ENCODE data around the gene SPNS2. TPM values are rescaled to one million over a fixed set of nuclear protein-coding genes. Genes with fewer than 3 reads are reported as not detected.

SPNS2 gene
- total RNA-seq, 1 experiment from 2014 or later: 1.9 TPM

DNA sequence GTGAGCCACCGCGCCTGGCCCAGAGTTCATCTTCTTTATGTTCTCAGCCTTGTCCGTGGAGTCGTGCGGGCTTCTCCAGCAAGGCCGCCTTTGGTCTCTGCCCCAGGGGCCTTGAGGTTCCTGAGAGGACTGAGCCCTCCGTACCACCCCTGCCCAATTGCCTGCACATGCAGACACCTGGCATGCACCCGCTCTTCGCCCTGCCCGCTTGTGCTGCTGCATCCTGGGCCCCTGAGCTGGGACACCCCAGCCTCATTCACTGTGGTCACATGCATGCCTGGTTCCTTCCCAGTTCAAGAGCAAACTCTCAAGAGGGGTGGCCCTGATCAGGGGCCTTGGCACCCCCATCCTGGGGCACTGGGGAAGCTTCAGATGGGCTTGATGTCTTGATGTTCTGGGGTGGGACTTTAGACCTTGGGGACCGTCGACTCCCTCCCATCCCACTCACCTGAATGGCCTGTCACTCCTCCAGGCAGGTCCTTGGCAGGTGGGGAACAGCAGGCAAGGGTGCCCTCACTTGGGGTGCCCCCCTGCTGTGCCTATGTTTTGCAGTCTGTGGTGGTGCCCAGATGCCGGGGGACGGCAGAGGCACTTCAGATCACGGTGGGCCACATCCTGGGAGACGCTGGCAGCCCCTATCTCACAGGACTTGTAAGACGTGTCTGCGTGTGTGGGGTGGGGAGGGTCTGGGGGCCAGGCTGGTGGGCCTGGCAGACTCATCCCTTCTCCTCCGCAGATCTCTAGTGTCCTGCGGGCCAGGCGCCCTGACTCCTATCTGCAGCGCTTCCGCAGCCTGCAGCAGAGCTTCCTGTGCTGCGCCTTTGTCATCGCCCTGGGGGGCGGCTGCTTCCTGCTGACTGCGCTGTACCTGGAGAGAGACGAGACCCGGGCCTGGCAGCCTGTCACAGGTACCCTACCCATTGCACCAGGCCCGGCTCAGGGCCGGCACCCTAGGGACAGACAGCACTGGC lies 12.7 kb upstream of the SPNS2 start:
- no peaks in the 10 kb centered on the region for H3K9me3 ChIP-seq (ENCODE audit: control insufficient read depth, insufficient read depth, low read depth, low read length)
- peaks cover 6% of the 10 kb centered on the region for H3K4me1 ChIP-seq (ENCODE audit: control insufficient read depth, insufficient read depth, low read length)
- H3K4me3 ChIP-seq (ENCODE audit: low read depth in 2 of 2, low read length in 2 of 2): no peak overlapping the region
- ATAC-seq: no peak
- no peaks in the 10 kb centered on the region for H3K36me3 ChIP-seq (ENCODE audit: control insufficient read depth, insufficient read depth, low read length)
- in situ Hi-C loops (cut with HindIII; ENCODE audit: low pct_unique_long_range_greater_than_20kb, low sequenced_read_pairs): no loop called here
- TF ChIP-seq TCF7L2 (IDR thresholded peaks at IDR 0.05; ENCODE audit: low read depth, low read length): no peak
- TF ChIP-seq POLR2AphosphoS5 (IDR thresholded peaks at IDR 0.05; ENCODE audit: low read depth, low read length): no peak
- TF ChIP-seq, protein P1, sequence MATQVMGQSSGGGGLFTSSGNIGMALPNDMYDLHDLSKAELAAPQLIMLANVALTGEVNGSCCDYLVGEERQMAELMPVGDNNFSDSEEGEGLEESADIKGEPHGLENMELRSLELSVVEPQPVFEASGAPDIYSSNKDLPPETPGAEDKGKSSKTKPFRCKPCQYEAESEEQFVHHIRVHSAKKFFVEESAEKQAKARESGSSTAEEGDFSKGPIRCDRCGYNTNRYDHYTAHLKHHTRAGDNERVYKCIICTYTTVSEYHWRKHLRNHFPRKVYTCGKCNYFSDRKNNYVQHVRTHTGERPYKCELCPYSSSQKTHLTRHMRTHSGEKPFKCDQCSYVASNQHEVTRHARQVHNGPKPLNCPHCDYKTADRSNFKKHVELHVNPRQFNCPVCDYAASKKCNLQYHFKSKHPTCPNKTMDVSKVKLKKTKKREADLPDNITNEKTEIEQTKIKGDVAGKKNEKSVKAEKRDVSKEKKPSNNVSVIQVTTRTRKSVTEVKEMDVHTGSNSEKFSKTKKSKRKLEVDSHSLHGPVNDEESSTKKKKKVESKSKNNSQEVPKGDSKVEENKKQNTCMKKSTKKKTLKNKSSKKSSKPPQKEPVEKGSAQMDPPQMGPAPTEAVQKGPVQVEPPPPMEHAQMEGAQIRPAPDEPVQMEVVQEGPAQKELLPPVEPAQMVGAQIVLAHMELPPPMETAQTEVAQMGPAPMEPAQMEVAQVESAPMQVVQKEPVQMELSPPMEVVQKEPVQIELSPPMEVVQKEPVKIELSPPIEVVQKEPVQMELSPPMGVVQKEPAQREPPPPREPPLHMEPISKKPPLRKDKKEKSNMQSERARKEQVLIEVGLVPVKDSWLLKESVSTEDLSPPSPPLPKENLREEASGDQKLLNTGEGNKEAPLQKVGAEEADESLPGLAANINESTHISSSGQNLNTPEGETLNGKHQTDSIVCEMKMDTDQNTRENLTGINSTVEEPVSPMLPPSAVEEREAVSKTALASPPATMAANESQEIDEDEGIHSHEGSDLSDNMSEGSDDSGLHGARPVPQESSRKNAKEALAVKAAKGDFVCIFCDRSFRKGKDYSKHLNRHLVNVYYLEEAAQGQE (IDR thresholded peaks at IDR 0.05; ENCODE audit: insufficient read depth in 1 of 2, low read depth in 2 of 2, low read length in 1 of 2): no peak
- TF ChIP-seq, protein P2, sequence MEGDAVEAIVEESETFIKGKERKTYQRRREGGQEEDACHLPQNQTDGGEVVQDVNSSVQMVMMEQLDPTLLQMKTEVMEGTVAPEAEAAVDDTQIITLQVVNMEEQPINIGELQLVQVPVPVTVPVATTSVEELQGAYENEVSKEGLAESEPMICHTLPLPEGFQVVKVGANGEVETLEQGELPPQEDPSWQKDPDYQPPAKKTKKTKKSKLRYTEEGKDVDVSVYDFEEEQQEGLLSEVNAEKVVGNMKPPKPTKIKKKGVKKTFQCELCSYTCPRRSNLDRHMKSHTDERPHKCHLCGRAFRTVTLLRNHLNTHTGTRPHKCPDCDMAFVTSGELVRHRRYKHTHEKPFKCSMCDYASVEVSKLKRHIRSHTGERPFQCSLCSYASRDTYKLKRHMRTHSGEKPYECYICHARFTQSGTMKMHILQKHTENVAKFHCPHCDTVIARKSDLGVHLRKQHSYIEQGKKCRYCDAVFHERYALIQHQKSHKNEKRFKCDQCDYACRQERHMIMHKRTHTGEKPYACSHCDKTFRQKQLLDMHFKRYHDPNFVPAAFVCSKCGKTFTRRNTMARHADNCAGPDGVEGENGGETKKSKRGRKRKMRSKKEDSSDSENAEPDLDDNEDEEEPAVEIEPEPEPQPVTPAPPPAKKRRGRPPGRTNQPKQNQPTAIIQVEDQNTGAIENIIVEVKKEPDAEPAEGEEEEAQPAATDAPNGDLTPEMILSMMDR (IDR thresholded peaks at IDR 0.05): no peak
- TF ChIP-seq SIN3A (IDR thresholded peaks at IDR 0.05; ENCODE audit: borderline replicate concordance, insufficient read depth, low read depth, low read length): no peak
- H3K27me3 ChIP-seq (ENCODE audit: control insufficient read depth, insufficient read depth, low read length): no peaks in the 10 kb centered on the region
- no peak overlapping the region for H3K27ac ChIP-seq (ENCODE audit: low read length)
- POLR2A ChIA-PET: no interaction called here
- CTCF ChIA-PET: no interaction called here
- no TSS peak for BruUV-seq (replicated peaks)
- DNase-seq (ENCODE audit: low read depth, low spot score): no peak
- intact Hi-C loops (cut with micrococcal nuclease; ENCODE audit: unreplicated experiment): no loop called here

DNA sequence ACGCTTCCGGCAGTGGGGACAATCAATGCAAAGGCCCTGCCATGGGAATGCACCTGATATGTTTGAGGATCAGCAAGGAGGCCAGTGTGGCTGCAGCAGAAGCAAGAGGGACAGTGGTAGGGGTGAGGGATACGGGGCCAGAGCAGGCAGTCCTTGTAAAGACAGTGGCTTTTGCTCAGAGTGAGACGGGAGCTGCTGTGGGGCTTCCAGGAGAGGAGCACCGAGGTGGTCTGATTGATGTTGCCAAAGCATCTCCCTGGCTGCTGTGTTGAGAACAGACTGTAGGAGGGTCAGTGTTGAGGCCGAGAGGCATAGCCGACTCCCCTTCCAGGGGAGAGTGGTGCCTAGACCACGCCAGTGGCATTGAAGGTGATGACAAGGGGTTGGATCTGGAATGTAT lies 11.4 kb upstream of the SPNS2 start:
- H3K9me3 ChIP-seq (ENCODE audit: control insufficient read depth, insufficient read depth, low read depth, low read length): no peaks in the 10 kb centered on the region
- intact Hi-C loops (cut with micrococcal nuclease; ENCODE audit: unreplicated experiment) (no loop called here), in situ Hi-C loops (cut with HindIII; ENCODE audit: low pct_unique_long_range_greater_than_20kb, low sequenced_read_pairs) (no loop called here)
- ChIA-PET POLR2A (no interaction called here), CTCF (no interaction called here)
- peaks cover 6% of the 10 kb centered on the region for H3K4me1 ChIP-seq (ENCODE audit: control insufficient read depth, insufficient read depth, low read length)
- H3K27me3 ChIP-seq (ENCODE audit: control insufficient read depth, insufficient read depth, low read length): no peaks in the 10 kb centered on the region
- BruUV-seq (replicated peaks): no TSS peak
- ATAC-seq (no peak), DNase-seq (ENCODE audit: low read depth, low spot score) (no peak)
- no peak overlapping the region for H3K27ac ChIP-seq (ENCODE audit: low read length)
- no peaks in the 10 kb centered on the region for H3K36me3 ChIP-seq (ENCODE audit: control insufficient read depth, insufficient read depth, low read length)
- TF ChIP-seq SIN3A (IDR thresholded peaks at IDR 0.05; ENCODE audit: borderline replicate concordance, insufficient read depth, low read depth, low read length) (no peak), POLR2AphosphoS5 (IDR thresholded peaks at IDR 0.05; ENCODE audit: low read depth, low read length) (no peak), TCF7L2 (IDR thresholded peaks at IDR 0.05; ENCODE audit: low read depth, low read length) (no peak)
- TF ChIP-seq, protein P2 (IDR thresholded peaks at IDR 0.05): no peak
- TF ChIP-seq, protein P1 (IDR thresholded peaks at IDR 0.05; ENCODE audit: insufficient read depth in 1 of 2, low read depth in 2 of 2, low read length in 1 of 2): no peak
- no peak overlapping the region for H3K4me3 ChIP-seq (ENCODE audit: low read depth in 2 of 2, low read length in 2 of 2)

Data from Panc1 (cell line).